Activated T-cell treated with anti-CD3 and anti-CD28 coated beads, Interleukin-2, amount 50 U/mL, for 4 hours (primary cell): ENCODE results near the gene YIPF4. TPM values are rescaled to one million over a fixed set of nuclear protein-coding genes. Genes with fewer than 3 reads are reported as not detected.
"Not testable (repeated sequence)": the region's sequence is repeated elsewhere in the genome, so short reads cannot be mapped to it uniquely, and the experiment has no call there.

Source experiments
- ATAC-seq, 2 donors: fragments of 200-7000 bp; cut with Tn5 transposase; one replicate each; pipeline ENCODE4 v1.10.0; 2021
- DNase-seq: peaks from one replicate; pipeline ENCODE4 v3.0.0-alpha.2; 2020
- H3K27me3 Mint-ChIP-seq: one replicate; pipeline ENCODE4 v1.8.0; 2021; ENCODE audit warnings: low read depth, mixed read lengths
- H3K36me3 Mint-ChIP-seq: one replicate; pipeline ENCODE4 v1.8.0; 2022; ENCODE audit warnings: mixed read lengths; ENCODE audit not compliant: insufficient read depth
- H3K4me1 Mint-ChIP-seq: one replicate; pipeline ENCODE4 v1.8.0; 2021; ENCODE audit warnings: low read depth, mixed read lengths
- H3K4me3 Mint-ChIP-seq: one replicate; pipeline ENCODE4 v1.8.0; 2021; ENCODE audit warnings: mild to moderate bottlenecking, moderate library complexity, mixed read lengths
- H3K9me3 Mint-ChIP-seq: one replicate; pipeline ENCODE4 v1.8.0; 2021; ENCODE audit warnings: mixed read lengths
- total RNA-seq, 3 donors: library from RNA; stranded (reverse); gene quantifications; one replicate each; pipeline ENCODE4 v1.2.1, GENCODE V29; 2021

The YIPF4 gene
- total RNA-seq, 3 donors from 2014 or later: 36.2 to 37.0 (median 36.6) TPM

- DNase-seq: no peak
- Mint-ChIP-seq H3K36me3 (no peaks in the 10 kb centered on the region), H3K4me3 (no peak within 1 kb of the TSS), H3K4me1 (peaks cover 3% of the 10 kb centered on the region), H3K27me3 (no peaks in the 10 kb centered on the region), H3K9me3 (no peaks in the 10 kb centered on the region)
- no peak for ATAC-seq
Observed at GRCh38 chr2:32264422-32265105, 13.1 kb upstream of the YIPF4 start, which contains the start of gene NLRC4. NLRC4 (minus strand) TSS chr2:32264886; CDS start chr2:32256775, 8,111 bp downstream.

GRCh38 chr2:32271063-32271462 is 6.6 kb upstream of the YIPF4 start:
- Mint-ChIP-seq H3K27me3 (peaks cover 3% of the 10 kb centered on the region), H3K9me3 (no peaks in the 10 kb centered on the region)
- no peak for ATAC-seq

GRCh38 chr2:32272279-32272678 is 5.4 kb upstream of the YIPF4 start:
- ATAC-seq (no peak), DNase-seq (no peak)
- Mint-ChIP-seq H3K27me3 (peaks cover 3% of the 10 kb centered on the region), H3K4me1 (peaks cover 4% of the 10 kb centered on the region), H3K9me3 (no peaks in the 10 kb centered on the region), H3K4me3 (no peak overlapping the region), H3K36me3 (no peaks in the 10 kb centered on the region)

More at GRCh38 chr2:32271063-32271462, 6.6 kb upstream of the YIPF4 start:
- DNase-seq: no peak
- Mint-ChIP-seq H3K4me3 (no peak overlapping the region), H3K4me1 (no peaks in the 10 kb centered on the region), H3K36me3 (no peaks in the 10 kb centered on the region)

- no peak for DNase-seq
- no peak for ATAC-seq
- H3K36me3 Mint-ChIP-seq: no peaks in the 10 kb centered on the region
- no peak overlapping the region for H3K4me3 Mint-ChIP-seq
- H3K27me3 Mint-ChIP-seq: peaks cover 3% of the 10 kb centered on the region
- peaks cover 13% of the 10 kb centered on the region for H3K4me1 Mint-ChIP-seq
- H3K9me3 Mint-ChIP-seq: no peaks in the 10 kb centered on the region
Observed at GRCh38 chr2:32274289-32274688, 3.4 kb upstream of the YIPF4 start.

GRCh38 chr2:32275790-32276189 is 1.9 kb upstream of the YIPF4 start:
- not testable (repeated sequence) for H3K9me3 Mint-ChIP-seq, H3K4me3 Mint-ChIP-seq, ATAC-seq, H3K27me3 Mint-ChIP-seq, H3K36me3 Mint-ChIP-seq, DNase-seq
- H3K4me1 Mint-ChIP-seq: peaks cover 16% of the 10 kb centered on the region

- peaks cover 2% of the 10 kb centered on the region for H3K36me3 Mint-ChIP-seq
- H3K4me3 Mint-ChIP-seq: peak overlapping the region; percentile 88
- peaks cover 22% of the 10 kb centered on the region for H3K4me1 Mint-ChIP-seq
- ATAC-seq: no peak
- no peak for DNase-seq
- H3K9me3 Mint-ChIP-seq: no peaks in the 10 kb centered on the region
- H3K27me3 Mint-ChIP-seq: peaks cover 3% of the 10 kb centered on the region
Observed at GRCh38 chr2:32277363-32277673, 386 bp upstream of the YIPF4 start.

GRCh38 chr2:32278478-32278853 is 762 bp downstream of the YIPF4 start:
- Mint-ChIP-seq H3K4me1 (peaks cover 27% of the 10 kb centered on the region), H3K9me3 (no peaks in the 10 kb centered on the region), H3K27me3 (no peaks in the 10 kb centered on the region), H3K36me3 (peaks cover 8% of the 10 kb centered on the region), H3K4me3 (peak overlapping the region; percentile 88)
- ATAC-seq (no peak), DNase-seq (no peak)

- peaks cover 27% of the 10 kb centered on the region for H3K36me3 Mint-ChIP-seq
- peaks cover 55% of the 10 kb centered on the region for H3K4me1 Mint-ChIP-seq
- ATAC-seq (peak; percentile 10 to 50), DNase-seq (no peak)
- H3K9me3 Mint-ChIP-seq: no peaks in the 10 kb centered on the region
- H3K27me3 Mint-ChIP-seq: no peaks in the 10 kb centered on the region
- no peak overlapping the region for H3K4me3 Mint-ChIP-seq
Observed at GRCh38 chr2:32284321-32284720, 6.6 kb downstream of the YIPF4 start.

GRCh38 chr2:32289165-32289999 is 11.7 kb downstream of the YIPF4 start:
- Mint-ChIP-seq H3K36me3 (peaks cover 31% of the 10 kb centered on the region), H3K9me3 (no peaks in the 10 kb centered on the region), H3K4me3 (no peak overlapping the region), H3K4me1 (peaks cover 39% of the 10 kb centered on the region), H3K27me3 (no peaks in the 10 kb centered on the region)
- DNase-seq (no peak), ATAC-seq (peak; percentile 23 to 52)

- Mint-ChIP-seq H3K27me3 (no peaks in the 10 kb centered on the region), H3K9me3 (no peaks in the 10 kb centered on the region), H3K4me3 (no peak overlapping the region), H3K36me3 (peaks cover 26% of the 10 kb centered on the region), H3K4me1 (peaks cover 33% of the 10 kb centered on the region)
- DNase-seq: no peak
- no peak for ATAC-seq
Observed at GRCh38 chr2:32290000-32290339, 12.3 kb downstream of the YIPF4 start.

GRCh38 chr2:32291746-32292145 is 14.0 kb downstream of the YIPF4 start:
- H3K4me3 Mint-ChIP-seq: no peak overlapping the region
- no peaks in the 10 kb centered on the region for H3K9me3 Mint-ChIP-seq
- peaks cover 32% of the 10 kb centered on the region for H3K36me3 Mint-ChIP-seq
- H3K27me3 Mint-ChIP-seq: no peaks in the 10 kb centered on the region
- H3K4me1 Mint-ChIP-seq: peaks cover 25% of the 10 kb centered on the region
- no peak for ATAC-seq
- DNase-seq: no peak

- not testable (repeated sequence) for ATAC-seq, H3K27me3 Mint-ChIP-seq, H3K9me3 Mint-ChIP-seq, DNase-seq, H3K4me3 Mint-ChIP-seq
- Mint-ChIP-seq H3K36me3 (peaks cover 28% of the 10 kb centered on the region), H3K4me1 (peaks cover 12% of the 10 kb centered on the region)
Observed at GRCh38 chr2:32293493-32293892, 15.8 kb downstream of the YIPF4 start.

GRCh38 chr2:32293966-32294562 is 16.4 kb downstream of the YIPF4 start:
- H3K36me3 Mint-ChIP-seq: peaks cover 29% of the 10 kb centered on the region
- ATAC-seq, H3K4me3 Mint-ChIP-seq, H3K9me3 Mint-ChIP-seq, H3K27me3 Mint-ChIP-seq, DNase-seq, H3K4me1 Mint-ChIP-seq: not testable (repeated sequence)

- peaks cover 9% of the 10 kb centered on the region for H3K36me3 Mint-ChIP-seq
- no peak overlapping the region for H3K4me3 Mint-ChIP-seq
- H3K4me1 Mint-ChIP-seq: no peaks in the 10 kb centered on the region
- ATAC-seq (no peak), DNase-seq (no peak)
- H3K9me3 Mint-ChIP-seq: no peaks in the 10 kb centered on the region
- H3K27me3 Mint-ChIP-seq: no peaks in the 10 kb centered on the region
Observed at GRCh38 chr2:32310577-32310976, 32.9 kb downstream of the YIPF4 start.

GRCh38 chr2:32314886-32315285 is 37.2 kb downstream of the YIPF4 start:
- no peak for ATAC-seq
- Mint-ChIP-seq H3K36me3 (peaks cover 6% of the 10 kb centered on the region), H3K27me3 (no peaks in the 10 kb centered on the region)

More at GRCh38 chr2:32314886-32315285, 37.2 kb downstream of the YIPF4 start:
- DNase-seq: no peak
- no peak overlapping the region for H3K4me3 Mint-ChIP-seq
- no peaks in the 10 kb centered on the region for H3K9me3 Mint-ChIP-seq
- H3K4me1 Mint-ChIP-seq: no peaks in the 10 kb centered on the region
